Right ventricle myocardium inferior (tissue), 1 donor: ENCODE data around the gene ABCB8. TPM values are rescaled to one million over a fixed set of nuclear protein-coding genes. Genes with fewer than 3 reads are reported as not detected.

Experiments used
- ATAC-seq: fragments of 200-7000 bp; cut with Tn5 transposase; one replicate; pipeline ENCODE4 v1.9.1; 2020; ENCODE audit warnings: mild to moderate bottlenecking, moderate library complexity
- DNase-seq: peaks from one replicate; pipeline ENCODE4 v3.0.0; 2021; ENCODE audit errors: missing footprints
- intact Hi-C: fragments of 100-400 bp; cut with DNase I; formaldehyde crosslinking; loops from one replicate; pipeline ENCODE4 v1.11.0; 2022
- total RNA-seq: library from RNA; stranded (reverse); fragmentation: NEBNext Ultra II Directional; extraction: Animal tissue kit (Norgen Biotek cat#: 25700); gene quantifications from one replicate; pipeline ENCODE4 v1.2.1, GENCODE V29; 2021
- donor health status: DM: no; HTN: yes; CAD: no; lungs with severe emphysema.

ABCB8 gene
- total RNA-seq, 1 donor from 2014 or later: 24.5 TPM

DNA sequence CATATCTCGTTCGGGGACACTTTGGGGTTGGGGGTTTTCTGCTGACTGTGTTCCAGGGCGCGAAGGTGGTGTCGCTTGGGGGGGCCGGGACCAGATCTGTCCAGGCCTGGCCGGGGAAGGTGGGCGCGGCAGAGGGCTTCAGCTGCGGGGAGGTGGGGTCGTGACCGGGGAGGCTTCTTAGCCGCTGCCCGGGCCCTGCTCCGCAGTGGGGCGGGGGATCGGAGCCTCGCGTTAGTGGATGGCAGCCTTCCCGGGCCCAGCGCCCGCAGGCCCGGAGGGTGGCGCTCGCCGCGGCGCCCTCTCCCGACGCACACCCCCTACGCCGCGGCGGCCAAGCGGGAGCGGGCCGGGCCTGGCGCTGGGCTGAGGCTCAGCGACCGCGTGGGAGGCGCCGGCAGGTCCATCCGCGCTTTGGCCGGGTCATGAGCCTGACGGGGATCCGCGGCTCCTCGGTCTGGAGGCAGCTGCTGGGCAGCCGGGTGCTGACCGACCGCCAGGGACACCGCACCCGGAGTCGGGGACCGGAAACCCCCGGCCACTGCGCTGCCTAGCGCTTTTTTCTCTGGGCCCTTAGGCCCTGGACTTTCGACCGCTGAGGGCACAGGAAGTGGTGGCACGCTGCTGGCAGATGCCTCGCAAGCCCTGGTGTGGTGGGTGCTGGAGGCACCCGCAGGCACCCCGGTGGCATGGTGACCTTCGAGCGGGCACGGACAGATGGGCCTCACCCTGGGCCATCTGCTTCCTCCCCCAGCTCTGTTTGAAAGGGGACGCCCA, 59.2 kb downstream of the ABCB8 start:
- ATAC-seq: peak; percentile 69
- DNase-seq: peak; percentile 79
- intact Hi-C loops: loop anchor here (2.0 kb wide), 1 partner anchor 139 kb away; the partner anchor contains the start of gene ABCF2

- ATAC-seq: no peak
- DNase-seq: peak; percentile 56
- intact Hi-C loops: no loop called here
These were observed 60.0 kb downstream of the ABCB8 start for GRCh38 chr7:151088019-151088855.

DNA sequence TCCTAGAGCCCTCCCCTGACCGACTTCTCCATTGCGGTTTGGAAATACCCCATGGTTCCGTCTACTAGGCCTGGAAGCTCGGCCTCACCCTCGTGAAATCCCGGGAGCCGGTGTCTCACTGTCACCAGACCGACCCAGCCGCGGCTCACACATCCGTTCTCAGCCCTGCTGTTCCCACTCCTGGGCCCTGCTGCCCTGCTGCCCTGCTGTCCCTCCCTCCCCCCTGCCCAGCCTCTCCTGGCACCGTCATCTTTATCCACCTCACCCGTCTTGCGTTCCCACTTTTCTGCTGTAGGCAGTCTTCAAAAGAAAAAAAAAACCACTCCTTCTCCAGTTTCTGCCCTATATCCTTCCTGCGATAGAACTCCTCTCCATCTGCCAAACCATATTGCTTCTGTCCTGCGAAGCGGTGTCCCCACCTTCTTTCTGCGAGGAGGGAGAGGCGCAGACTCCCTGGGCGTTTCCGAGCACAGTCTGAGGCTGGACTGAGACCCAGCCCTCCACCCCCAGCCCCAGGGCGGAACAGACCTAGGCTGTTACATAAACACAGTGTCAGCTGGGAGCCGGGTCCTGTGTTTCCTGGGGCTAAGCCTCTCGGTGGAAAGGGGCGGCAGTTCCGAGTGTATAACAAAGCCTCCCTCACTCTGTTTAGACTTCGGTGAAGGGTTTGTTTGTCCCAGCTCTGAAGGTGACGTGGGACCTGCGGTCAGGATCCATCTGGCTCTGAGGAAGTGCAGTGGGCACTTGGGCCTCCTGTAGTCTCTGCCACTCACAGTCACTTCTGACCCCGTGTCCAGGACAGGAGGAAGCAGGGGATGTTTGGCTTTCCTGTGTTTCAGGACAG, 60.8 kb downstream of the ABCB8 start:
- ATAC-seq (peak; percentile 34), DNase-seq (peak; percentile 88)
- intact Hi-C loops: loop anchor here (1.0 kb wide), 1 partner anchor 20 kb away; no protein-coding TSS in a partner anchor

DNA sequence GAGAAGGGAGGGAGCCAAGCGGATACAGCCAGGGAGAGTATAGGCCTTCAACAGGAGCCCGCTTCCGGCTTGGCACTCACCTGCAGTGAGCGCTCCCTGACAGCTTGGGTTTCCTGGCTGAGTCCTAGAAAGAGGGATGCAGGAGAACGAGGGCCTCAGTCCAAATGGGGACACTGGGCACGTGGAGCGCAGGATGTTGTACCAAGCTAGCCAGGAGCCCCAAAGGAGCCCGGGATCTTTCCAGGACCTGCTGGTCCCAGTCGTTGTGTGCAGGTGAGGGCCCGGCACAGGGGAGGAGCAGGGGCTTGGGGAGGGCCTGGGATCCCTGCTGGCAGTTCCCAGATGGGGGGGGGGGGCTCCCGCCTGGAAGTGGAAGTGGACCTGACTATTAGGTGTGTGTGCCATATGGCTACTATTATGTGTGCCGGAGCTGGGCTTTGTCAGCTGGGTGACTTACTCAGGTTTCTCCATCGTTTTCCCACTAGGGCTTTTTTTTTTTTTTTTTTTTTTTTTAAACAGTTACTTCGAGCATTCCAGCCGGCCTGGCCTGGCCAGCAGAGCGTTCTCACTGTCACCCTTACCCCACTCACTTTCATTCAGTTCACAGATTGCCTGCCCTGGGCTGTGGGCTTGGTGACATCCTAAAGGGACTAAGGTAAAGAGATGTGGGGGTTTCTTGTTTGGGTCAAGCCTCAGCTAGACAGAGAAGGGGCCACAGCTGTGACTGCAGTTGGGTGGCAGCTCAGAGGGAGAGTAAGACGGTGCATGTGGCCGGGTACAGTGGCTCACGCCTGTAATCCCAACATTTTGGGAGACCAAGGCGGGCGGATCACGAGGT, 61.9 kb downstream of the ABCB8 start:
- DNase-seq (peak; percentile 50), ATAC-seq (no peak)
- intact Hi-C loops: loop anchor here (1.0 kb wide), 1 partner anchor 19 kb away; no protein-coding TSS in a partner anchor

- intact Hi-C loops: no loop called here
- ATAC-seq (no peak), DNase-seq (peak; percentile 20)
These were observed 62.8 kb downstream of the ABCB8 start for GRCh38 chr7:151091003-151091402.

DNA sequence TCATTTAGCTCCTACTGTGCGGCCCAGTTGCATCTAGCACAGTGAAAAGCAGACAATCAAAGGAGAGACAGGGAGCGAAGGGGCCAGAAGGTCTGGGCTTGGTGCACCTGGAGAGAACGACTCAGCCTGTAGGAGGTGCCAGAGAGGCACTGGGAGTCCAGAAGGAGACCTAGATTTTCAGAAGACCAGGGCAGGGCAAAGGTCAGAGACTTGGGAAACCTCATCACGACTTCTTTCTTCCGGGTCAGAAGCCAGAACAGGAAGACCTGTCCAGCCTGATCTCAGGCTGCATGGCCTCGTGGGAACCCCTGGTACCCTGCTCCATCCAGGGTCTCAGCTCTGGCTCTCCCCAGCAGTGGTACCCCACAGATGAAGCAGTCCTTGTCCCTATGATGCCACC, 63.2 kb downstream of the ABCB8 start:
- no peak for ATAC-seq
- peak; percentile 30 for DNase-seq
- intact Hi-C loops: no loop called here

- intact Hi-C loops: no loop called here
- peak; percentile 37 for DNase-seq
- ATAC-seq: no peak
These were observed 63.7 kb downstream of the ABCB8 start for GRCh38 chr7:151091988-151092387.

DNA sequence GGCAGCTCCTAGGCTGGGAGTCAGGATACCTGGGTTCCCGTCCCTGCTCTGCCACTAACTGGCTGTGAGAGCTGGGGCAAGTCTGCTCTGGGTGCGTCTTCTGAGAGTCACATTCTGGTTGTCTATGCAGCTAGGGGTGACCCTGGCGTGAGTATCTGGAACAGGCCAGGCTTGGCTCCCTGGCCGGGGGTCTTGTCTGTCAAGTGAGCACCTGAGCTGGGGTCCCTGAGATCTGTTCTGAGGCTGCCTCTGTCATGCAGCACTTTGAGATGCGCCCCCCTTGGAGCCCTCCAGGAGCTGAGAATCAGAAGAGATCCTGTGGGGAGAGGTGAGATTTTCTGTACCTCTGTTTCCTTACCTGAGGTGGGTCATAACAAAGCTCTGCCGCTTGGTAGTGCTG, 65.5 kb downstream of the ABCB8 start:
- DNase-seq (peak; percentile 60), ATAC-seq (no peak)
- intact Hi-C loops: no loop called here

GRCh38 chr7:151094675-151095074, 66.4 kb downstream of the ABCB8 start:
- DNase-seq (no peak), ATAC-seq (no peak)
- intact Hi-C loops: no loop called here

- intact Hi-C loops: no loop called here
- no peak for ATAC-seq
- DNase-seq: peak; percentile 18
These were observed 67.0 kb downstream of the ABCB8 start for GRCh38 chr7:151095123-151095797.

DNA sequence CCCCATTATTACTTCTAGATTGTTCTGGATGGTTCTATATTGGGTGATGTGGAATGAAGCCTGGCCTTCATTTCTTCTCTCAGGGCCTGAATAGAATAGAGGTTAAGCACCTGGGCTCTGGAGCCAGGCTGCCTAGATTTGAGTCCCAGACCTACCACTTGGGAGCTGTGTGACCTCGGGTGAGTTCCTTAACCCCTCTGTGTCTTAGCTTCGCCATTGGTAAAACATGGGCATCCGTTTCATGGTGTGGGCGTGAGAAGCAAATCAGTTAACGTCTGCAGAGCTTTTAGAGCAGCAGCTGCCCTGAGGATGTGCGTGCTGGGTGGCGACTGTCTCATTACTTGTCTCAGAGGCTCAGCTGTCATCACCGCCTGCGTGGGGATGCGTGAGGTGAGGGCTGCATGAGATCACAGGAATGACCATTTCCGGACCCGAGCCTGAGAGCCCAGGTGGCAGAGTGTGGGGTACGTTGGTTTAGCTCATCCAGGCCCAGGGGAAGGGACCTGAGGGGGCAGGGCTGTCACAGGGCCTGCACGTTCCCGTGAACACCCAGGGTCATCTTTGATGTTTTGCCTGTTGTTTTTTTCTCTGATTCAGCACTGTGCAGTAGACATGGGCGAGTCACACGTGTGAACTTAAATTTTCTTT, 67.7 kb downstream of the ABCB8 start:
- intact Hi-C loops: no loop called here
- DNase-seq: peak; percentile 20
- ATAC-seq: no peak

Other genes starting within 250 kb of the ABCB8 start
- 43.1 TPM for gene TMEM176B, start 228.1 kb upstream of the ABCB8 start, total RNA-seq
- 31.1 TPM for gene TMEM176A, start 227.7 kb upstream of the ABCB8 start, total RNA-seq
- 0.27 TPM for gene AOC1, start 175.9 kb upstream of the ABCB8 start, total RNA-seq
- gene KCNH2, start 50.1 kb upstream of the ABCB8 start, total RNA-seq: 97.3 TPM
- gene NOS3, start 37.4 kb upstream of the ABCB8 start, total RNA-seq: 19.4 TPM
- not detected for gene ATG9B, start 4.0 kb upstream of the ABCB8 start, total RNA-seq
- gene ASIC3, start 20.1 kb downstream of the ABCB8 start, total RNA-seq: 5.5 TPM
- gene CDK5, start 29.4 kb downstream of the ABCB8 start, total RNA-seq: 6.7 TPM
- gene SLC4A2, start 31.1 kb downstream of the ABCB8 start, total RNA-seq: 61.2 TPM
- gene FASTK, start 52.4 kb downstream of the ABCB8 start, total RNA-seq: 79.2 TPM
- 35.5 TPM for gene TMUB1, start 55.0 kb downstream of the ABCB8 start, total RNA-seq
- 57.4 TPM for gene AGAP3, start 58.0 kb downstream of the ABCB8 start, total RNA-seq
- gene GBX1, start 139.2 kb downstream of the ABCB8 start, total RNA-seq: 2.4 TPM
- 41.4 TPM for gene ASB10, start 158.8 kb downstream of the ABCB8 start, total RNA-seq
- not detected for gene H2BK1, start 182.0 kb downstream of the ABCB8 start, total RNA-seq
- gene ABCF2, start 198.8 kb downstream of the ABCB8 start, total RNA-seq: 24.5 TPM
- 11.6 TPM for gene CHPF2, start 204.0 kb downstream of the ABCB8 start, total RNA-seq
- gene SMARCD3, start 220.2 kb downstream of the ABCB8 start, total RNA-seq: 110 TPM